Spleen (tissue), 7 donors: ENCODE data around the gene RAB25.

Source experiments
- POLR2A ChIP-seq, 3 donors: fragments of 450-650 bp; IDR thresholded peaks; one replicate each; pipeline ENCODE4 v1.5.1; 2017; ENCODE audit warnings: antibody characterized with exemption in 3 of 3, mild to moderate bottlenecking in 1 of 3
- POLR2AphosphoS5 ChIP-seq, 3 donors: sonication (generic); formaldehyde crosslinking; IDR thresholded peaks; one replicate each; pipeline ENCODE4 v1.5.1; 2017; ENCODE audit warnings: antibody characterized with exemption in 3 of 3
- TF ChIP-seq, protein P1 (sequence below), 11 experiments: fragments of 200-600 bp in 7 of 11; fragments of 450-650 bp in 4 of 11; sonication (generic) in 4 of 11; IDR thresholded peaks in 8 of 11; conservative IDR thresholded peaks in 3 of 11; 1 replicate in 7 of 11; 2 replicates in 4 of 11; pipeline versions ENCODE4 v1.4.0 to v1.8.0; 2016 to 2021; ENCODE audit warnings: antibody characterized with exemption in 11 of 11, inconsistent platforms in 4 of 11, mild to moderate bottlenecking in 1 of 11
- donor health status: DM: no; HTN: no; CAD: no; lungs with moderate emphysema.
- donor health status: DM: no; HTN: no; CAD: no.
- donor health status: DM: no; HTN: no; CAD: no.

DNA sequence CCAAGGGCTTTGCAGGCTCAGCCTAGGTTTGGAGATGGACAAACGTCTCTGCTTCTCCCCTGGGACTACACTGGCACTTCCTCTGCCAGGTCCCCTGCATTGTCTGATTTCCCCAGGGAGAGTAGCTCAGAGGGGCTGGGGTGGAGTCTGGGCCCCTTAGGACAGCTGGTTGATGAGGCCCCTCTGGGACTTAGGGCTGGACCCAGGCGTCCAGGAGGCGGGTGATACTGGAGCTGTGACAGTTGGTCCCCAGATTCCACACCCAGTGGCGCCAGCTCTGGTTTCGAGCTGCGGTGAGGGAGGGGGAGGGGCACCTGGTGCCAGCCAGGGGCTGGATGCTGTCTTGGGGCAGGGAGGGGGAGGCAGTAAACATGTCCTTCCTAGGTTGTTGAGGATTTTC is 28.7 kb downstream of the RAB25 start:
- no peak for TF ChIP-seq POLR2A (IDR thresholded peaks at IDR 0.05)
- TF ChIP-seq POLR2AphosphoS5 (IDR thresholded peaks at IDR 0.05), result no peak
- TF ChIP-seq, protein P1, sequence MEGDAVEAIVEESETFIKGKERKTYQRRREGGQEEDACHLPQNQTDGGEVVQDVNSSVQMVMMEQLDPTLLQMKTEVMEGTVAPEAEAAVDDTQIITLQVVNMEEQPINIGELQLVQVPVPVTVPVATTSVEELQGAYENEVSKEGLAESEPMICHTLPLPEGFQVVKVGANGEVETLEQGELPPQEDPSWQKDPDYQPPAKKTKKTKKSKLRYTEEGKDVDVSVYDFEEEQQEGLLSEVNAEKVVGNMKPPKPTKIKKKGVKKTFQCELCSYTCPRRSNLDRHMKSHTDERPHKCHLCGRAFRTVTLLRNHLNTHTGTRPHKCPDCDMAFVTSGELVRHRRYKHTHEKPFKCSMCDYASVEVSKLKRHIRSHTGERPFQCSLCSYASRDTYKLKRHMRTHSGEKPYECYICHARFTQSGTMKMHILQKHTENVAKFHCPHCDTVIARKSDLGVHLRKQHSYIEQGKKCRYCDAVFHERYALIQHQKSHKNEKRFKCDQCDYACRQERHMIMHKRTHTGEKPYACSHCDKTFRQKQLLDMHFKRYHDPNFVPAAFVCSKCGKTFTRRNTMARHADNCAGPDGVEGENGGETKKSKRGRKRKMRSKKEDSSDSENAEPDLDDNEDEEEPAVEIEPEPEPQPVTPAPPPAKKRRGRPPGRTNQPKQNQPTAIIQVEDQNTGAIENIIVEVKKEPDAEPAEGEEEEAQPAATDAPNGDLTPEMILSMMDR (IDR thresholded peaks at IDR 0.05 in 8 of 11, conservative IDR thresholded peaks at IDR 0.05 in 3 of 11), result no peak
